Neuronal stem cell (in vitro differentiated cells): ENCODE data around the gene SH3BP1.

ENCODE experiments used
- DNase-seq: peaks from one replicate; pipeline ENCODE4 v3.0.0-alpha.2; 2013; ENCODE audit warnings: low spot score
- H2AFZ ChIP-seq: one replicate; pipeline ENCODE4 v1.6.1; 2013; ENCODE audit warnings: mild to moderate bottlenecking, low read length, inconsistent platforms
- H2AK5ac ChIP-seq: 2 replicates; pipeline ENCODE4 v1.6.1; 2013; ENCODE audit warnings: low read depth, mild to moderate bottlenecking, inconsistent platforms, low read length, moderate library complexity, mixed read lengths
- H2BK120ac ChIP-seq: 2 replicates; pipeline ENCODE4 v1.6.1; 2013; ENCODE audit warnings: low read depth, mild to moderate bottlenecking, inconsistent platforms, low read length, moderate library complexity, mixed read lengths
- H2BK12ac ChIP-seq: one replicate; pipeline ENCODE4 v1.6.1; 2013; ENCODE audit warnings: low read length, inconsistent platforms
- H2BK15ac ChIP-seq: 2 replicates; pipeline ENCODE4 v1.6.1; 2013; ENCODE audit warnings: mild to moderate bottlenecking, low read length, inconsistent platforms, mixed read lengths
- H2BK5ac ChIP-seq: one replicate; pipeline ENCODE4 v1.6.1; 2013; ENCODE audit warnings: inconsistent platforms, mild to moderate bottlenecking, low read length, moderate library complexity
- H3K14ac ChIP-seq: one replicate; pipeline ENCODE4 v1.6.1; 2013; ENCODE audit warnings: low read length, inconsistent platforms
- H3K18ac ChIP-seq: 2 replicates; pipeline ENCODE4 v1.6.1; 2013; ENCODE audit warnings: low read length, inconsistent platforms
- H3K23ac ChIP-seq: 2 replicates; pipeline ENCODE4 v1.6.1; 2013; ENCODE audit warnings: low read depth, mild to moderate bottlenecking, mixed read lengths, low read length, inconsistent platforms; ENCODE audit not compliant: poor library complexity
- H3K27ac ChIP-seq: replicated peaks from 3 replicates; pipeline ENCODE4 v1.5.1; 2013; ENCODE audit warnings: low read length, inconsistent platforms
- H3K27me3 ChIP-seq, 3 experiments: 2 replicates each; pipeline ENCODE4 v1.6.1; 2013; ENCODE audit warnings: low read length in 3 of 3, mild to moderate bottlenecking in 2 of 3, inconsistent platforms in 1 of 3, low read depth in 1 of 3, mixed read lengths in 1 of 3, moderate library complexity in 1 of 3; ENCODE audit not compliant: control insufficient read depth in 3 of 3, insufficient read depth in 3 of 3
- H3K36me3 ChIP-seq, 2 donors: replicated peaks in 1 of 2; 2 replicates each; pipeline ENCODE4 v1.6.1; 2013; ENCODE audit warnings: low read length in 2 of 2; ENCODE audit not compliant: control insufficient read depth in 2 of 2, insufficient read depth in 2 of 2
- H3K4ac ChIP-seq: 2 replicates; pipeline ENCODE4 v1.6.1; 2013; ENCODE audit warnings: inconsistent platforms, mild to moderate bottlenecking, low read length, moderate library complexity
- H3K4me1 ChIP-seq, 2 donors: 1 replicate in 1 of 2; 2 replicates in 1 of 2; pipeline ENCODE4 v1.6.1; 2013; ENCODE audit warnings: low read length in 2 of 2, low read depth in 1 of 2; ENCODE audit not compliant: control insufficient read depth in 2 of 2, insufficient read depth in 1 of 2
- H3K4me2 ChIP-seq: one replicate; pipeline ENCODE4 v1.6.1; 2013; ENCODE audit warnings: mild to moderate bottlenecking, low read length, inconsistent platforms; ENCODE audit not compliant: insufficient read depth, poor library complexity, severe bottlenecking
- H3K4me3 ChIP-seq, 2 donors: 2 replicates each; pipeline ENCODE4 v1.5.1; 2013; ENCODE audit warnings: low read length in 2 of 2, mild to moderate bottlenecking in 2 of 2, inconsistent platforms in 1 of 2, moderate library complexity in 1 of 2
- H3K79me1 ChIP-seq: one replicate; pipeline ENCODE4 v1.6.1; 2013; ENCODE audit warnings: low read depth, mild to moderate bottlenecking, inconsistent platforms, low read length, moderate library complexity
- H3K9ac ChIP-seq: one replicate; pipeline ENCODE4 v1.6.1; 2013; ENCODE audit warnings: mild to moderate bottlenecking, low read depth, low read length, inconsistent platforms; ENCODE audit not compliant: poor library complexity
- H3K9me3 ChIP-seq, 2 donors: replicated peaks in 1 of 2; 2 replicates each; pipeline versions ENCODE3 to v1.6.1; 2013; ENCODE audit warnings: low read length in 2 of 2, mild to moderate bottlenecking in 2 of 2, inconsistent platforms in 1 of 2, low read depth in 1 of 2, mixed read lengths in 1 of 2, moderate library complexity in 1 of 2; ENCODE audit not compliant: control insufficient read depth in 2 of 2, insufficient read depth in 1 of 2
- H4K8ac ChIP-seq: one replicate; pipeline ENCODE4 v1.6.1; 2013; ENCODE audit warnings: low read depth, mild to moderate bottlenecking, inconsistent platforms, low read length, moderate library complexity
- H4K91ac ChIP-seq: one replicate; pipeline ENCODE4 v1.6.1; 2013; ENCODE audit warnings: low read length, low read depth, mild to moderate bottlenecking, inconsistent platforms; ENCODE audit not compliant: poor library complexity
- WGBS, 2 donors: extraction: QIAGEN DNeasy Blood & Tissue Kit; methylation state at CpG; one replicate each; pipeline ENCODE4 v1.1.7; 2013; ENCODE audit warnings: missing lambda C conversion rate in 2 of 2, mixed read lengths in 1 of 2; ENCODE audit not compliant: insufficient read length in 2 of 2, insufficient replicate concordance in 1 of 2; ENCODE audit errors: extremely low coverage in 2 of 2; 5-methylcytosine and 5-hydroxymethylcytosine counted together

SH3BP1 gene

GRCh38 chr22:37686002-37686982 is 46.8 kb downstream of the SH3BP1 start, which contains the start of gene NOL12:
NOL12 (plus strand) TSS chr22:37686343; CDS start chr22:37686393, 50 bp downstream.
- H4K8ac ChIP-seq = peak within 1 kb of the TSS; percentile 74
- peak within 1 kb of the TSS; percentile 85 to 90 for H3K4me3 ChIP-seq
- H3K18ac ChIP-seq = peak within 1 kb of the TSS; percentile 88
- H2BK5ac ChIP-seq = peak within 1 kb of the TSS; percentile 8
- peak within 1 kb of the TSS; percentile 6 for H2AK5ac ChIP-seq
- peak within 1 kb of the TSS; percentile 19 for H3K23ac ChIP-seq
- WGBS, 2 donors = no CpG with 5 or more reads among the region's 62 CpGs
- peak within 1 kb of the TSS; percentile 36 for H3K27ac ChIP-seq
- H4K91ac ChIP-seq = no peak within 1 kb of the TSS
- no peak within 1 kb of the TSS for H2BK12ac ChIP-seq
- peak within 1 kb of the TSS; percentile 97 for H2AFZ ChIP-seq
- H2BK15ac ChIP-seq = no peak within 1 kb of the TSS
- H3K27me3 ChIP-seq = no peaks in the 10 kb centered on the region
- H3K4me2 ChIP-seq = peak within 1 kb of the TSS; percentile 95
- H3K79me1 ChIP-seq = peaks cover 3% of the 10 kb centered on the region
- peak; percentile 92 for DNase-seq
- H3K4me1 ChIP-seq = peaks cover 0 to 4% of the 10 kb centered on the region in 2 donors
- peaks cover 18 to 30% of the 10 kb centered on the region in 2 donors for H3K36me3 ChIP-seq
- H3K14ac ChIP-seq = no peak within 1 kb of the TSS
- H3K9ac ChIP-seq = peak within 1 kb of the TSS; percentile 87
- no peaks in the 10 kb centered on the region for H3K9me3 ChIP-seq
- no peak within 1 kb of the TSS for H3K4ac ChIP-seq
- no peak within 1 kb of the TSS for H2BK120ac ChIP-seq

DNA sequence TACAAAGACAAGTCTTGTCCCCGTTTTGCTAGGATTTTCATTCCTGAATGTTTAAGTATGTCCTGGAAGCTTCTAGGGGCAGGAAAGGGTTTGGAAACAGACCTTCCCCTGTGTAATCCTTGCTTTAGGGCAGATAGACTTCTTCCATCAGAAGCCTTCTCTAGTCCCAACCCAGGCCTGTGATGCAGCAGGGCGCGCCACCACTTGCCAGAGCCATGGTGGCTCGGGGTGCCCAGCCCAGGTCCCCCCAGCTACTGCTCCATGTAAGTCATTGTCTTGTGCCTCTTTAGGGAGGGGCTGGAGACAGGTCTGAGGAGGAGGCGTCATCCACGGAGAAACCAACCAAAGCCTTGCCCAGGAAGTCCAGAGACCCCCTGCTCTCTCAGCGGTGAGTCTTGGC is 50.9 kb downstream of the SH3BP1 start:
- Histone ChIP-seq H3K36me3 (peaks cover 28 to 54% of the 10 kb centered on the region in 2 donors), H3K27ac (no peak overlapping the region), H4K8ac (peak overlapping the region; percentile 43), H3K27me3 (no peaks in the 10 kb centered on the region), H2AK5ac (no peak overlapping the region), H3K4me3 (no peak overlapping the region), H3K9me3 (no peaks in the 10 kb centered on the region), H2BK15ac (no peak overlapping the region), H2BK5ac (no peak overlapping the region), H3K4ac (no peak overlapping the region), H4K91ac (no peak overlapping the region), H2BK120ac (no peak overlapping the region), H3K4me2 (no peak overlapping the region), H3K79me1 (peaks cover 3% of the 10 kb centered on the region), H3K9ac (no peak overlapping the region), H3K18ac (no peak overlapping the region), H2AFZ (no peak overlapping the region), H3K4me1 (peaks cover 0 to 4% of the 10 kb centered on the region in 2 donors), H2BK12ac (no peak overlapping the region), H3K23ac (no peak overlapping the region), H3K14ac (no peak overlapping the region)
- no peak for DNase-seq
- WGBS, 2 donors = no CpG with 5 or more reads among the region's 7 CpGs

- H2BK12ac ChIP-seq = no peak overlapping the region
- H2AK5ac ChIP-seq = no peak overlapping the region
- H2BK15ac ChIP-seq = no peak overlapping the region
- no peak overlapping the region for H4K8ac ChIP-seq
- no peak overlapping the region for H3K27ac ChIP-seq
- no peak overlapping the region for H2BK5ac ChIP-seq
- H2AFZ ChIP-seq = no peak overlapping the region
- H3K4me1 ChIP-seq = peaks cover 4% of the 10 kb centered on the region in 2 donors
- H3K36me3 ChIP-seq = peaks cover 28 to 54% of the 10 kb centered on the region in 2 donors
- no peak overlapping the region for H3K18ac ChIP-seq
- H4K91ac ChIP-seq = no peak overlapping the region
- no CpG with 5 or more reads among the region's 18 CpGs for WGBS, 2 donors
- H3K14ac ChIP-seq = no peak overlapping the region
- peaks cover 3% of the 10 kb centered on the region for H3K79me1 ChIP-seq
- H3K27me3 ChIP-seq = no peaks in the 10 kb centered on the region
- no peaks in the 10 kb centered on the region for H3K9me3 ChIP-seq
- no peak overlapping the region for H2BK120ac ChIP-seq
- DNase-seq = no peak
- peak overlapping the region in 1 of 2 donors; percentile 56 for H3K4me3 ChIP-seq
- H3K9ac ChIP-seq = no peak overlapping the region
- no peak overlapping the region for H3K4me2 ChIP-seq
- no peak overlapping the region for H3K4ac ChIP-seq
- H3K23ac ChIP-seq = no peak overlapping the region
These were observed 51.5 kb downstream of the SH3BP1 start for GRCh38 chr22:37690901-37691504.
